HEK293 (cell line): ENCODE data around the gene OR2AK2.

Experiments
- CTCF ChIA-PET: fragments of 350-600 bp; formaldehyde crosslinking; extraction: SDS; loops from one replicate; lab custom pipeline; 2021; ENCODE audit warnings: antibody characterized with exemption; lab: Yijun Ruan, JAX
- POLR2A ChIA-PET: fragments of 300-600 bp; formaldehyde crosslinking; extraction: SDS; loops from one replicate; lab custom pipeline; 2020; ENCODE audit warnings: antibody characterized with exemption, inconsistent platforms; lab: Yijun Ruan, JAX
- H3K27ac ChIP-seq: fragments of 200-500 bp; sonication (Bioruptor generic); 2 replicates; pipeline ENCODE4 v1.5.1; 2014; ENCODE audit warnings: low read depth, low read length, control low read depth, inconsistent platforms; ENCODE audit errors: extremely low read depth
- H3K36me3 ChIP-seq, 2 experiments: fragments of 200-500 bp in 1 of 2; sonication (Bioruptor generic) in 1 of 2; 1 replicate in 1 of 2; 2 replicates in 1 of 2; pipeline ENCODE4 v1.5.1; 2014 to 2017; ENCODE audit warnings: inconsistent platforms in 2 of 2, low read length in 2 of 2; ENCODE audit not compliant: control insufficient read depth in 2 of 2, insufficient read depth in 1 of 2
- H3K4me1 ChIP-seq: fragments of 200-500 bp; sonication (Bioruptor generic); 2 replicates; pipeline ENCODE4 v1.5.1; 2014; ENCODE audit warnings: mild to moderate bottlenecking, low read length, inconsistent platforms; ENCODE audit not compliant: control insufficient read depth, insufficient read depth
- H3K4me3 ChIP-seq: 2 replicates; pipeline ENCODE4 v1.5.1; 2011; ENCODE audit warnings: low read depth, mild to moderate bottlenecking, control low read depth, low read length, moderate library complexity
- H3K9me3 ChIP-seq: fragments of 200-500 bp; sonication (Bioruptor generic); 2 replicates; pipeline ENCODE4 v1.5.1; 2014; ENCODE audit warnings: low read depth, low read length, inconsistent platforms; ENCODE audit not compliant: control insufficient read depth, insufficient read depth
- FEZF1 ChIP-seq: fragments of 450-650 bp; formaldehyde crosslinking; IDR thresholded peaks from 2 replicates; pipeline ENCODE4 v1.5.1; 2016; ENCODE audit warnings: missing biosample characterization, missing genetic modification characterization
- GLIS2 ChIP-seq: fragments of 450-650 bp; formaldehyde crosslinking; IDR thresholded peaks from 2 replicates; pipeline ENCODE4 v1.5.1; 2016; ENCODE audit warnings: missing biosample characterization, missing genetic modification characterization
- HOXA7 ChIP-seq: sonication (generic); formaldehyde crosslinking; IDR thresholded peaks from 2 replicates; pipeline ENCODE4 v1.8.1; 2022; ENCODE audit warnings: missing genetic modification reagents, borderline replicate concordance
- SALL2 ChIP-seq: fragments of 450-650 bp; formaldehyde crosslinking; IDR thresholded peaks from 2 replicates; pipeline ENCODE4 v1.5.0; 2017; ENCODE audit warnings: missing biosample characterization, mild to moderate bottlenecking, missing genetic modification characterization, borderline replicate concordance
- ZBTB20 ChIP-seq: fragments of 450-650 bp; formaldehyde crosslinking; IDR thresholded peaks from 2 replicates; pipeline ENCODE4 v1.5.1; 2016; ENCODE audit warnings: missing biosample characterization, missing genetic modification characterization
- ZBTB48 ChIP-seq: fragments of 450-650 bp; formaldehyde crosslinking; IDR thresholded peaks from 2 replicates; pipeline ENCODE4 v1.5.1; 2016; ENCODE audit warnings: missing biosample characterization, missing genetic modification characterization
- ZFP41 ChIP-seq: fragments of 450-650 bp; formaldehyde crosslinking; IDR thresholded peaks from 2 replicates; pipeline ENCODE4 v1.5.1; 2016; ENCODE audit warnings: missing biosample characterization, missing genetic modification characterization, borderline replicate concordance
- ZIC2 ChIP-seq: fragments of 450-650 bp; formaldehyde crosslinking; IDR thresholded peaks from 2 replicates; pipeline ENCODE4 v1.5.1; 2016; ENCODE audit warnings: missing biosample characterization, missing genetic modification characterization
- ZNF112 ChIP-seq: fragments of 450-650 bp; formaldehyde crosslinking; IDR thresholded peaks from 2 replicates; pipeline ENCODE4 v1.5.0; 2017; ENCODE audit warnings: missing biosample characterization, missing genetic modification characterization
- ZNF169 ChIP-seq: fragments of 450-650 bp; formaldehyde crosslinking; IDR thresholded peaks from 2 replicates; pipeline ENCODE4 v1.5.1; 2016; ENCODE audit warnings: missing biosample characterization, missing genetic modification characterization
- ZNF184 ChIP-seq: fragments of 450-650 bp; IDR thresholded peaks from 2 replicates; pipeline ENCODE4 v1.5.1; 2018; ENCODE audit warnings: missing biosample characterization, mild to moderate bottlenecking, missing genetic modification characterization
- ZNF211 ChIP-seq: fragments of 450-650 bp; formaldehyde crosslinking; IDR thresholded peaks from 2 replicates; pipeline ENCODE4 v1.5.1; 2016; ENCODE audit warnings: low read depth, missing biosample characterization, missing genetic modification characterization
- ZNF311 ChIP-seq: fragments of 450-650 bp; formaldehyde crosslinking; IDR thresholded peaks from 2 replicates; pipeline ENCODE4 v1.5.1; 2017; ENCODE audit warnings: missing biosample characterization, missing genetic modification characterization, borderline replicate concordance
- ZNF530 ChIP-seq: fragments of 450-650 bp; formaldehyde crosslinking; IDR thresholded peaks from 2 replicates; pipeline ENCODE4 v1.5.1; 2016; ENCODE audit warnings: low read depth, missing biosample characterization, missing genetic modification characterization
- ZNF549 ChIP-seq: fragments of 450-650 bp; IDR thresholded peaks from 2 replicates; pipeline ENCODE4 v1.5.1; 2018; ENCODE audit warnings: missing biosample characterization, missing genetic modification characterization, mild to moderate bottlenecking, inconsistent platforms, moderate library complexity
- ZNF670 ChIP-seq: fragments of 450-650 bp; formaldehyde crosslinking; IDR thresholded peaks from 2 replicates; pipeline ENCODE4 v1.5.1; 2016; ENCODE audit warnings: missing biosample characterization, missing genetic modification characterization, low read depth
- ZNF701 ChIP-seq: fragments of 450-650 bp; formaldehyde crosslinking; IDR thresholded peaks from 2 replicates; pipeline ENCODE4 v1.5.1; 2016; ENCODE audit warnings: missing biosample characterization, missing genetic modification characterization
- ZNF776 ChIP-seq: fragments of 450-650 bp; formaldehyde crosslinking; IDR thresholded peaks from 2 replicates; pipeline ENCODE4 v1.5.0; 2017; ENCODE audit warnings: missing biosample characterization, missing genetic modification characterization, borderline replicate concordance
- TF ChIP-seq, protein P1 (sequence below): fragments of 450-650 bp; formaldehyde crosslinking; conservative IDR thresholded peaks from 2 replicates; pipeline ENCODE4 v1.5.1; 2016; ENCODE audit warnings: low read depth, missing biosample characterization, missing genetic modification characterization
- TF ChIP-seq, protein P2 (sequence below): fragments of 450-650 bp; formaldehyde crosslinking; IDR thresholded peaks from 2 replicates; pipeline ENCODE4 v1.5.1; 2016; ENCODE audit warnings: missing biosample characterization, missing genetic modification characterization
- TF ChIP-seq, protein P3 (sequence below): fragments of 450-650 bp; formaldehyde crosslinking; IDR thresholded peaks from 2 replicates; pipeline ENCODE4 v1.5.1; 2016; ENCODE audit warnings: missing biosample characterization, missing genetic modification characterization, low read depth

Gene OR2AK2

DNA sequence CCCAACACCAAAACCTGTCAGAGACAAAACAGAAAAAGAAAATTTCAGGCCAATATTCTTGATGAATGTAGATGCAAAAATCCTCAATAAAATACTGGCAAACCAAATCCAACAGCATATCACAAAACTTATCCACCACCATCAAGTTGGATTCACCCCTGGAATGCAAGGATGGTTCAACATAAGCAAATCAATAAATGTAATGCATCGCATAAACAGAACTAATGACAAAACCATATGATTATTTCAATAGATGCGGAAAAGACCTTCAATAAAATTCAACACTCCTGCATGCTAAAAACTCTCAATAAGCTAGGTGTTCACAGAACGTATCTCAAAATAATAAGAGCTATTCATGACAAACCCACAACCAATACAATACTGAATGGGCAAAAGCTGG lies 44.6 kb downstream of the OR2AK2 start (continued):
- TF ChIP-seq, protein P1, sequence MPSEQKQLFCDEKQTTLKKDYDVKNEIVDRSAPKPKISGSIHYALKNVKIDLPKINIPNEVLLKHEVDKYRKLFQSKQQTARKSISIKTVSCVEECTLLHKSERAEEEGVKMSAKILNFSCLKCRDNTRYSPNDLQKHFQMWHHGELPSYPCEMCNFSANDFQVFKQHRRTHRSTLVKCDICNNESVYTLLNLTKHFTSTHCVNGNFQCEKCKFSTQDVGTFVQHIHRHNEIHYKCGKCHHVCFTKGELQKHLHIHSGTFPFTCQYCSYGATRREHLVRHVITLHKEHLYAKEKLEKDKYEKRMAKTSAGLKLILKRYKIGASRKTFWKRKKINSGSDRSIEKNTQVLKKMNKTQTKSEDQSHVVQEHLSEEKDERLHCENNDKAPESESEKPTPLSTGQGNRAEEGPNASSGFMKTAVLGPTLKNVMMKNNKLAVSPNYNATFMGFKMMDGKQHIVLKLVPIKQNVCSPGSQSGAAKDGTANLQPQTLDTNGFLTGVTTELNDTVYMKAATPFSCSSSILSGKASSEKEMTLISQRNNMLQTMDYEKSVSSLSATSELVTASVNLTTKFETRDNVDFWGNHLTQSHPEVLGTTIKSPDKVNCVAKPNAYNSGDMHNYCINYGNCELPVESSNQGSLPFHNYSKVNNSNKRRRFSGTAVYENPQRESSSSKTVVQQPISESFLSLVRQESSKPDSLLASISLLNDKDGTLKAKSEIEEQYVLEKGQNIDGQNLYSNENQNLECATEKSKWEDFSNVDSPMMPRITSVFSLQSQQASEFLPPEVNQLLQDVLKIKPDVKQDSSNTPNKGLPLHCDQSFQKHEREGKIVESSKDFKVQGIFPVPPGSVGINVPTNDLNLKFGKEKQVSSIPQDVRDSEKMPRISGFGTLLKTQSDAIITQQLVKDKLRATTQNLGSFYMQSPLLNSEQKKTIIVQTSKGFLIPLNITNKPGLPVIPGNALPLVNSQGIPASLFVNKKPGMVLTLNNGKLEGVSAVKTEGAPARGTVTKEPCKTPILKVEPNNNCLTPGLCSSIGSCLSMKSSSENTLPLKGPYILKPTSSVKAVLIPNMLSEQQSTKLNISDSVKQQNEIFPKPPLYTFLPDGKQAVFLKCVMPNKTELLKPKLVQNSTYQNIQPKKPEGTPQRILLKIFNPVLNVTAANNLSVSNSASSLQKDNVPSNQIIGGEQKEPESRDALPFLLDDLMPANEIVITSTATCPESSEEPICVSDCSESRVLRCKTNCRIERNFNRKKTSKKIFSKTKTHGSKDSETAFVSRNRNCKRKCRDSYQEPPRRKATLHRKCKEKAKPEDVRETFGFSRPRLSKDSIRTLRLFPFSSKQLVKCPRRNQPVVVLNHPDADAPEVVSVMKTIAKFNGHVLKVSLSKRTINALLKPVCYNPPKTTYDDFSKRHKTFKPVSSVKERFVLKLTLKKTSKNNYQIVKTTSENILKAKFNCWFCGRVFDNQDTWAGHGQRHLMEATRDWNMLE = no peak
- TF ChIP-seq ZNF776 (no peak), ZNF184 (no peak)

DNA sequence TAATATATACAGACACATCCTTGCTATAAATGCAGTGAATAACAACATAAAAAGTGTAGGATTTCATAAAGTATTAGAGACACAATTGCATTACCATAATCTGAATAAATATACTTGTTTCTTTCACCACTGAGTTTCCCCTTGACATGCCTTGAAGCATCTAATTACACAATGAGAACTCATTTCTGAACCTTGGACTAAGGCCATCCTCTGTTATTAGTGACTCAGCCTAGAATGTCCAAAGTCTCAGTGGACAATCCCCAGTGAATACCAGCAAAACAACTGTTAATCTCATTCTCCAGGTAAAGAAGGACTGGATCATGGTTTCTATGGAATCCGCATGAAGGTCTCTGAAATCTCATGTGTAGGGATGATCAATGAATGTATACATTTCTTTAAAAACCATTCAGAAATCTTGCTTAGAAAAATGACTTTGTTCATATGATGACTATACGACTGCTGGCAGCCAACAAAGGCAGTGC lies 48.2 kb downstream of the OR2AK2 start, which contains the start of gene OR2L5:
Gene OR2L5, plus strand, starts transcription at position 432 of the 482 bp plus-strand sequence. CDS start 8,288 bp downstream, outside the sequence.
- TF ChIP-seq ZFP41 (tag by site-specific recombination) (no peak), ZNF211 (tag by site-specific recombination) (no peak), SALL2 (tag by site-specific recombination) (no peak), ZBTB20 (tag by site-specific recombination) (no peak), ZNF701 (no peak), ZNF549 (tag by site-specific recombination) (no peak), ZBTB48 (tag by site-specific recombination) (no peak), ZNF530 (tag by site-specific recombination) (no peak), ZNF169 (tag by site-specific recombination) (no peak), GLIS2 (tag by site-specific recombination) (no peak), HOXA7 (CRISPR knock-in tag) (no peak), ZNF311 (tag by site-specific recombination) (no peak), ZNF670 (no peak), FEZF1 (tag by site-specific recombination) (no peak), ZNF112 (tag by site-specific recombination) (no peak), ZIC2 (tag by site-specific recombination) (no peak)
- TF ChIP-seq, protein P2, sequence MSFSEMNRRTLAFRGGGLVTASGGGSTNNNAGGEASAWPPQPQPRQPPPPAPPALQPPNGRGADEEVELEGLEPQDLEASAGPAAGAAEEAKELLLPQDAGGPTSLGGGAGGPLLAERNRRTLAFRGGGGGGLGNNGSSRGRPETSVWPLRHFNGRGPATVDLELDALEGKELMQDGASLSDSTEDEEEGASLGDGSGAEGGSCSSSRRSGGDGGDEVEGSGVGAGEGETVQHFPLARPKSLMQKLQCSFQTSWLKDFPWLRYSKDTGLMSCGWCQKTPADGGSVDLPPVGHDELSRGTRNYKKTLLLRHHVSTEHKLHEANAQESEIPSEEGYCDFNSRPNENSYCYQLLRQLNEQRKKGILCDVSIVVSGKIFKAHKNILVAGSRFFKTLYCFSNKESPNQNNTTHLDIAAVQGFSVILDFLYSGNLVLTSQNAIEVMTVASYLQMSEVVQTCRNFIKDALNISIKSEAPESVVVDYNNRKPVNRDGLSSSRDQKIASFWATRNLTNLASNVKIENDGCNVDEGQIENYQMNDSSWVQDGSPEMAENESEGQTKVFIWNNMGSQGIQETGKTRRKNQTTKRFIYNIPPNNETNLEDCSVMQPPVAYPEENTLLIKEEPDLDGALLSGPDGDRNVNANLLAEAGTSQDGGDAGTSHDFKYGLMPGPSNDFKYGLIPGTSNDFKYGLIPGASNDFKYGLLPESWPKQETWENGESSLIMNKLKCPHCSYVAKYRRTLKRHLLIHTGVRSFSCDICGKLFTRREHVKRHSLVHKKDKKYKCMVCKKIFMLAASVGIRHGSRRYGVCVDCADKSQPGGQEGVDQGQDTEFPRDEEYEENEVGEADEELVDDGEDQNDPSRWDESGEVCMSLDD = no peak
- TF ChIP-seq, protein P3, sequence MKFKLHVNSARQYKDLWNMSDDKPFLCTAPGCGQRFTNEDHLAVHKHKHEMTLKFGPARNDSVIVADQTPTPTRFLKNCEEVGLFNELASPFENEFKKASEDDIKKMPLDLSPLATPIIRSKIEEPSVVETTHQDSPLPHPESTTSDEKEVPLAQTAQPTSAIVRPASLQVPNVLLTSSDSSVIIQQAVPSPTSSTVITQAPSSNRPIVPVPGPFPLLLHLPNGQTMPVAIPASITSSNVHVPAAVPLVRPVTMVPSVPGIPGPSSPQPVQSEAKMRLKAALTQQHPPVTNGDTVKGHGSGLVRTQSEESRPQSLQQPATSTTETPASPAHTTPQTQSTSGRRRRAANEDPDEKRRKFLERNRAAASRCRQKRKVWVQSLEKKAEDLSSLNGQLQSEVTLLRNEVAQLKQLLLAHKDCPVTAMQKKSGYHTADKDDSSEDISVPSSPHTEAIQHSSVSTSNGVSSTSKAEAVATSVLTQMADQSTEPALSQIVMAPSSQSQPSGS (tag by site-specific recombination) = no peak
- no peaks in the 10 kb centered on the region for H3K9me3 ChIP-seq
- no peak within 1 kb of the TSS for H3K27ac ChIP-seq
- no peaks in the 10 kb centered on the region for H3K36me3 ChIP-seq
- no peak within 1 kb of the TSS for H3K4me3 ChIP-seq
- ChIA-PET CTCF (no interaction called here), POLR2A (no interaction called here)
- H3K4me1 ChIP-seq = no peaks in the 10 kb centered on the region
